HepG2 (cell line): ENCODE results near the gene MAPK8IP3.
"Not testable (repeated sequence)": the region's sequence is repeated elsewhere in the genome, so short reads cannot be mapped to it uniquely, and the experiment has no call there.

Experiments
- CTCF ChIP-seq: sonication (generic); formaldehyde crosslinking; IDR thresholded peaks from 2 replicates; pipeline ENCODE4 v1.5.0; 2020; ENCODE audit warnings: mild to moderate bottlenecking, missing genetic modification reagents, moderate library complexity
- EP300 ChIP-seq, 3 experiments: sonication (generic) in 1 of 3; formaldehyde crosslinking in 1 of 3; IDR thresholded peaks; 2 replicates each; pipeline versions ENCODE4 v1.5.1 to v1.6.1; 2011 to 2020; ENCODE audit warnings: low read depth in 2 of 3, low read length in 2 of 3, borderline replicate concordance in 1 of 3, improper control_type of control experiment in 1 of 3, mild to moderate bottlenecking in 1 of 3, missing genetic modification reagents in 1 of 3, moderate library complexity in 1 of 3
- EZH2 ChIP-seq: conservative IDR thresholded peaks from 2 replicates; pipeline ENCODE4 v1.6.1; 2012; ENCODE audit warnings: mild to moderate bottlenecking, low read depth, low read length, moderate library complexity
- FOXA1 ChIP-seq, 2 experiments: fragments of 450-650 bp in 1 of 2; sonication (generic) in 1 of 2; formaldehyde crosslinking in 1 of 2; IDR thresholded peaks; 2 replicates each; pipeline versions ENCODE4 v1.4.0 to v1.6.1; 2016 to 2020; ENCODE audit warnings: missing genetic modification reagents in 1 of 2
- IKZF1 ChIP-seq: fragments of 450-650 bp; IDR thresholded peaks from 2 replicates; pipeline ENCODE4 v1.7.1; 2016
- KLF6 ChIP-seq: IDR thresholded peaks from 2 replicates; pipeline ENCODE4 v1.8.0; 2016; ENCODE audit warnings: missing biosample characterization, missing genetic modification reagents
- POLR2AphosphoS5 ChIP-seq: IDR thresholded peaks from 2 replicates; pipeline ENCODE4 v1.6.1; 2012; ENCODE audit warnings: low read depth, low read length
- SAFB2 ChIP-seq: sonication (generic); formaldehyde crosslinking; IDR thresholded peaks from 2 replicates; pipeline ENCODE4 v1.5.1; 2020; ENCODE audit warnings: missing genetic modification reagents, low read depth, mild to moderate bottlenecking, borderline replicate concordance
- ZFP36 ChIP-seq: fragments of 150-350 bp; IDR thresholded peaks from 2 replicates; pipeline ENCODE4 v1.6.1; 2018; ENCODE audit warnings: borderline replicate concordance, low read length, low read depth; ENCODE audit not compliant: partially characterized antibody
- ZFX ChIP-seq: sonication (generic); formaldehyde crosslinking; IDR thresholded peaks from 2 replicates; pipeline ENCODE4 v1.4.0; 2020; ENCODE audit warnings: mild to moderate bottlenecking, low read depth, missing genetic modification reagents, moderate library complexity
- ZNF468 ChIP-seq: sonication (generic); formaldehyde crosslinking; IDR thresholded peaks from 2 replicates; pipeline ENCODE4 v1.8.0; 2022; ENCODE audit warnings: mild to moderate bottlenecking, moderate library complexity, missing genetic modification reagents
- ZNF775 ChIP-seq: sonication (generic); formaldehyde crosslinking; IDR thresholded peaks from 2 replicates; pipeline ENCODE4 v1.4.0; 2020; ENCODE audit warnings: missing genetic modification reagents, mild to moderate bottlenecking, moderate library complexity, borderline replicate concordance

DNA sequence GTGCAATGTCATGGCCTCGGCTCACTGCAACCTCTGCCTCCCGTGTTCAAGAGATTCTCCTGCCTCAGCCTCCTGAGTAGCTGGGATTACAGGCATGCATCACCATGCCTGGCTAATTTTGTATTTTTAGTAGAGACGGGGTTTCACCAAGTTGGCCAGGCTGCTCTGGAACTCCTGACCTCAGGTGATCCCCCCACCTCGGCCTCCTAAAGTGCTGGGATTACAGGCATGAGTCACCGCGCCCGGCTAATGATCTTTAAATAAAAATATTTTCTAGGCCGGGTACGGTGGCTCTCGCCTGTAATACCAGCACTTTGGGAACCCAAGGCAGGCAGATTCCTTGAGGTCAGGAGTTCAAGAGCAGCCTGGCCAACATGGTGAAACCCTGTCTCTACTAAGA is 12.2 kb downstream of the MAPK8IP3 start:
- not testable (repeated sequence) for TF ChIP-seq ZNF775 (CRISPR knock-in tag); SAFB2 (CRISPR knock-in tag); CTCF (CRISPR knock-in tag); EP300 (IDR thresholded peaks at IDR 0.05; ENCODE audit: low read depth in 2 of 2, low read length in 2 of 2); EP300 (CRISPR knock-in tag; IDR thresholded peaks at IDR 0.05; ENCODE audit: borderline replicate concordance); POLR2AphosphoS5; ZFX (CRISPR knock-in tag); ZFP36; FOXA1 (IDR thresholded peaks at IDR 0.05); FOXA1 (CRISPR knock-in tag; IDR thresholded peaks at IDR 0.05); EZH2; IKZF1; ZNF468; KLF6 (CRISPR knock-in tag)
